ENCODE data around the gene PVALEF.

Gene PVALEF

DNA sequence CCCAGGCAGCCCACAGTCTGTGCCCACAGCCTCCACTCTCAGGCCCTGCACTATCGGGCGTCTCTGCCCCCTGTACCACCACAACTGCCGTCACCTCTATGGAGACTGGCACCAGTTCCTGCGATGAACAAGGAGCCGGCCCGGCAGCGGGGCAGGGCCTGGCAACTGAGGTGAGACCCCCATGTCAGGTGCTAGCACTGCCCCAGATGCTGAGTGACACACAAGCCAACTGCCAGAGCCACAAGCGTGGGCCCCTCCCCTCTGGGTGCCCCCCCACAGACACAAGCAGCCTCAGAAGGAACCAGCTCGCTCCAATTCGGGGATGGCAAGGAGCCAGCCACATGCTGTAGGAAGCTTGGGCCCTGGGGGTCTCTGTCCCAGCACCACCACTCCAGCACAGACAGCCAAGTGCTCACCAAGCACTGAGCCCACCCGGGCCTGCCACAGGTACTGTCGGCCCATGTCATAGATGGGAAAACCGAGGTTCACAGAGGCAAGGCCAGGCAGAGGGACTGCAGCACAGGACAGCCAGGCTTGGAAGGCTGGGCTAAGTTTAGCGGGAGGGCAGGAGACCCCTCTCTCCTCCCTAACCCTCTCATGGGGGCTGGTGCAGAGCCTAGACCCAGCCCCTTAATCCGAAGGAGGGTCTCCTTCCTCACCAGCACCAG is 1.5 kb upstream of the PVALEF start:
- DNase-seq, result no peak

- DNase-seq, result no peak
Measured at GRCh38 chr17:81164371-81165245, 699 bp upstream of the PVALEF start.

DNA sequence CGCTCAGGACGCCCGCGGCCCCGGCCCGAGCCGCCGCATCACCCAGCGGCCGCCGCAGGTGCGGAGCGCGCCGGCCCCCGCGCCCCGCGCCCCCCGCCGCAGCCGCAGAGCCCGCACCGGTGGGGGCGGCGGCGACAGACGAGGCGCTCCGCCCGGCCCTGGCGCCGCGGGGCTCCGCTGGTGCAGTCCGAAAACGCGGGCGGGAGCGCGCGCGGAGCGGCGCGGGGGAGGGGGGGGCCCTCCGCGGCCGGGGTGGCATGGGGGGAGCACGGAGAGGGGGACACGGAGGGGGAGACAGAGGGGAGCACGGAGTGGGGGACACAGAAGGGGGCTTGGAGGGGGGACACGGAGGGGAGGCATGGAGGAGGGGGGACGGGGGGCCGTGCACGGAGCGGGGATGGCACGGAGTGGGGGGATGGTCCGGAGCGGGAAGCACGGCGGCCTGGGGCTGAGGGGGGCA is 756 bp downstream of the PVALEF start, which contains the start of gene AATK:
Gene AATK (minus strand): TSS at position 189 of the 460 bp plus-strand sequence. CDS start 229 bp downstream, outside the sequence.
- DNase-seq, result no peak

DNA sequence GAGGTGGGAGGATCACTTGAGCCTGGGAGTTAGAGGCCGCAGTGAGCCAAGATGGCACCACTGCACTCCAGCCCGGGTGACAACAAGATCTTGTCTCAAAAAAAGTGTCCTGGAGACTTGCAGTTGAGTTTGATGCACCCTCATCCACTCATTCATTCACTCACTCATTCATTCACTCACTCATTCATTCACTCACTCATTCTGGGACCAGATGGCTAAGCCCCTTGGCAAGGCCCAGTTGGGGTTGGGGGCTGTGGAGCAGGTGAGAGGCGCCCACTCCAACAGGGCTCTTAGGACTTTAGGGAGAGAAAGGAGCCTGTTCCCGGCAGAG is 1.9 kb downstream of the PVALEF start:
- no peak for DNase-seq

DNA sequence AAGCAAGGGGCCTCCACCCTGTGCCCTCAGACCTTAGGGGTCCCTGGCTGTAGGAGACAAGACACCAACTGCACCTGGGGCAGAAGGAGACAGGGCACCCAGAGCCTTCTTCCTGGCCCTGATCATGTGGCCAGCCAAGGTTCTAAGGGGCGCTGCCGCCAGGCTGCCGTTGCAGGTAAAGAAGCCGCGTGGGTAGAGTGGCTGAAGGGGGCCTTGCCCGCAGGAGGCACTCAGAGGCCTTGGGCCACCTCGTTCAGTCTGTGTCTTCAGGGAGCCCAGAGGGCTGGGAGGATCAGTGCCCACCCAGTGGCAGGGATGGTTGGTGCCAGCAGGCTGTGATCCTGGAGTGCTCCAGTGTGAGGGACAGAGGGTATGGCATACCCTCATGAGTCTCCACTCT is 2.3 kb downstream of the PVALEF start:
- DNase-seq, result no peak

DNA sequence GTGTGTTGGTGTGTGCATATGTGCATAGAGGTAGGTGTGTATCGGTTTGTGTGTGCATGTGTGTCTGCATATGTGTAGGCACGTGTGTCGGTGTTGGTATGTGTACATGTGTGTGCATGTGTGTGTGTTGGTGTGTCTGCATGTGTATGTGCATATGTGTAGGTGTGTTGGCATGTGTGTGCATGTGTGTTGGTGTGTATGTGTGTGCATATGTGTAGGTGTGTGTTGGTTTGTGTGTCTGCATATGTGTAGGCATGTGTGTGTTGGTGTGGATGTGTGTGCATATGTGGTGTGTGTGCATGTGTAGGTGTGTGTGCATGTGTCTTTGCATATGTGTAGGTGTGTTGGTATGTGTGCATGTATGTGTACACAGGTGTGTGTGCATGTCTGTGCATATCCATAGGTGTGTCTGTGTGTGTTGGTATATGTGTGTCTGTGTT is 4.6 kb downstream of the PVALEF start:
- DNase-seq, result no peak

- DNase-seq, result no peak
Measured at GRCh38 chr17:81170727-81171494, 5.6 kb downstream of the PVALEF start.

- no peak for DNase-seq
Measured at GRCh38 chr17:81171941-81172340, 6.6 kb downstream of the PVALEF start.

DNA sequence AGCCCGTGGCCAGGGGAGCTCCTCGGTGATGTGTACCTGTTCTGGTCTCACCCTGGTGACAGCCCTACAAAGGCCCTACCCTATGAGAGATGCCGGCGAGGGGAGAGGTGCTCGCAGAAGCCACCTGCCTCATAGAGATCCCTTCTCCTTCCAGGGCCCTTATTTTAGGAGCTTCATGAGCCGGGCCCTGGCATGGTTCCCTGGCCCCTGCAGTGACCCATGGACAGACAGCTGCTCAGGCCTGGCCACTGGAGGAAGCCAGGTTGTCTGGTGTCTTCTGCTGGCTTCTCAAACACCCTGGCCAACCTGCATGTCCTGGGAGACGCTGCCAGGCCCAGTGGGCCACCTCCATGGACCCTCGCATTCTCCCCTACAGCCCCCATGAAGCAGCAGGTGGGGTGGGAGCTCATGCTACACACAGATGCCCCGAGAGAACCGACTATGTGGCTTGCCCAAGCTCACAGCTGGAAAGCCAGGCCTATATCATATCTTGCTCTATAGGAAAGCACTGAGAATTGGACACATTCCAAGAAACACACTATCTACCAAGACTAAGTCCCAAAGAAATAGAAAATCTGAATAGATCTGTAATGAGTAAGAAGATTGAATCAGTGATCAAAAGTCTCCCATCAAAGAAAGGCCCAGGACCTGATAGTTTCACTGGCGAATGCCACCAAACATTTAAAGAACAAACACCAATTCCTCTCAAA is 7.9 kb downstream of the PVALEF start:
- no peak for DNase-seq

DNA sequence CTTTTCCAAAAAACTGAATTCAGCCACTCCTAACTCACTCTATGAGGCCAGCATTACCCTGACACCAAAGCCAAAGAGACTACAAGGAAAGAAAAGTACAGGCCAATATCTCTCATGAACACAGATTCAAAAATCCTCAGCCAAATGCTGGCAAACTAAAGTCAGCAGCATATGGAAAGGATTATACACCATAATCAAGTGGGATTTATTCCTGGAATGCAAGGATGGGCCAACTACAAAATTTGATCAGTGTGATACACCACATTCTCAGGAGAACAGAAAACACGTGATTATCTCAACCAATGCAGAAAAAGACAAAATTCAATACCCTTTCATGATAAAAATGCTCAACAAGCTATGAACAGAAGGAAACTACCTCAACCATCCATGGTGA is 8.5 kb downstream of the PVALEF start:
- DNase-seq, result no peak

DNA sequence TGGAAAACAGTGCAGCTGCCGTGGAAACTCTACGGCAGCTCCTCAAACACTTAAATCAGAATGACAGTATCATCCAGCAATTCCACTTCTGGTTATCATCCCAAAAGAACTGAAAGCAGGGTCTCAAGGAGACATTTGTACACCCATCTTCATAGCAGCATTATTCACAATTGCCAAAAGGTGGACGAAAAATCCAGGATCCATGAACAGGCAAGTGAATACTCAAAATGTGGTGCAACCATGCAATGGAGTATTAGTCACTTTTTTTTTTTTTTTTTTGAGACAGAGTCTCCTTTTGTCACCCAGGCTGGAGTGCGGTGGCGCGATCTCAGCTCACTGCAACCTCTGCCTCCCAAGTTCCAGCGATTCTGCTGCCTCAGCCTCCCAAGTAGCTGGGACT is 11.4 kb downstream of the PVALEF start:
- DNase-seq, result no peak

- no peak for DNase-seq
Measured at GRCh38 chr17:81178136-81179091, 13.1 kb downstream of the PVALEF start.

DNA sequence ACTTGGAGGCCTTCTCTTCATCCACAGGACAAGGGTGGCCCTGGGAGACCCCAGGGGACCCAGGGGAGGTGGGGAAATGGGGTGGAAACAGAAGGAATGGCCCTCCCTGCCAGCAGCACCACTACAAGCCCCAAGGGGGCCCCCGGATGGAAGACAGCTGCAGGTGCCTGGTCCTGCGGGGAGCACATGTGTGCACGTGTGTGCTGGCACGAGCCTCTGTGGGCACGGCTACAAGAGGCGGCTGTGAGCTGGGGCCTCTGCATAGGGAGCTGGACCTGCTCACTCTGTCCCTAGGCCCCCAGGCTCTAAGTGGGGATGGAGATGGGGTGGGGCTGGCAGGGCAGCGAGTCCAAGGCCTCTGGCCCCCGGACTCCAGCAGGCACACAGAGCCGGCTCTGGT is 13.9 kb downstream of the PVALEF start:
- DNase-seq, result no peak

DNA sequence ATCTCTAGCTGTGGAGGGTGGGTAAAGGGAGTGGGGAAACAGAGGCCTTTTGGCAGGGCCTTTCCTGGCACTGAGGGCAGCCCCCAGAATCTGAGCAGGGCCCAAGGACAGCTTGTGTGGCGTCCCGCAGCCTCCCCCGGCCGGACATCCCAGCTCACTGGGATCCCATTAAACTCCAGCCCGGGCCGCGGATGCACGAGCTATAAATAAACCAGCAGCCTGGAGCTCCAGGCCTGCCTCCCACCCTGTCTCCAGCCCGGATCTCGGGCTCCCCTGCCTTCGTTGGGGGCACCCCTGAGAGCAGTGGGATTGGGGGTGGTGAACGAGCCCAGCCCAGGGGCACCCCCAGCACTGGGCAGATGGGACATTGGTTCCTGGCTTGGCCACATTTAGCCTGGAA is 14.6 kb downstream of the PVALEF start:
- no peak for DNase-seq

GRCh38 chr17:81180836-81181810 is 15.8 kb downstream of the PVALEF start:
- no peak for DNase-seq

DNA sequence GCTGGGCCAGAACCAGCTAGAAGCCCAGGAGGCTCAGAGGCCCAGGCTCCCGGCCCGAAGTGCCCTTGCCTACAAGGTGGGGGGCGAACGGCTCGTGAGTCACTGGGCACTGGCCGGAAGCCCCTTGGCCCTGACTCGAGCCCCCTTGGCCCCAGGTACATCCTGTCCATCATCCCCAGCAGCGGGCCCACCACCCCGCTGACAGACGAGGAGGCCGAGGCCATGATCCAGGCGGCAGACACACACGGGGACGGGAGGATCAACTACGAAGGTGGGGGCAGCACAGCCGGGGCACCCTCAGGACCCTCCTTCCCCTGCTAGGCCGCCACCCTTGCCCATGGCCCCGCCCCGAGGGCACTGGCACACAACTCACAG is 16.5 kb downstream of the PVALEF start:
- DNase-seq, result no peak

GRCh38 chr17:81182596-81182995 is 17.3 kb downstream of the PVALEF start:
- no peak for DNase-seq

DNA sequence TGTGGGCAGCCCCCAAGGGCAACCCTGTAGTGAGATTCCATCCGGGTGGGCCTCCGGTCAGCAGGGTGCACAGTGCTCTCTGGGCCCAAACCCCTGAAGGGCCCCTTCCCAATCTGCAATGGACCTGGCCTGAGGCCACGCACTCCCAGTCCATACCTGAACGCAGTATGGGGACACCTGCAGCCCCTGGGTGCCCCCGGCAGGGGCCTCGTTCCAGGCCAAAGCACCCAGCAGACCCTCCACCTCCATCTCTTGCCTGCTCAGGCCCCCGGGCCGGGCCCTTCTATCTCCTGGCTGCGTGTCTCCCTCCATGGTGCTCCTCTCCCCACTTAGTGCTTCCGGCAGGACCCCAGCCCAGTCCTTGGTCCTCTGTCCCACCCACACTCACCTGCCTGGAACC is 18.0 kb downstream of the PVALEF start:
- no peak for DNase-seq

DNA sequence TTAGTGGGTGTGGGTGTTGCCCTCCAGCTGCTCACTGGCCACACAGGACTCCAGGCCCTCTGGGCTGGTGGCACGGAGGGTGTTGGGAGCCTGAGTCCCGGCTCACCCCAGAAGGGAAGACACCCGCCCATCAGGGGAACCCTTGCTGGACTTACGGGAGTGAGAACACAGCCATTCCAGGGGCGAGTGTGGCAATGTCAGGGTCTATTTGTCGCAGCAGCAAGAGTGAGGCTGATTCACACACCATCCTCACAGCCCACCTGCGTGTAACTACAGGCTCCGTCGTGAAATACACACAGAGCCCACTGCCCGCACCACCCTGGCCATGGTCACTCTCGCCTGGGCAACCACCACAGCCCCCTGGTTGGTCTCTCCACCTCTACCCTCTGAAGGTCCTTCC is 18.5 kb downstream of the PVALEF start:
- DNase-seq, result no peak

- no peak for DNase-seq
Measured at GRCh38 chr17:81184555-81184954, 19.2 kb downstream of the PVALEF start.
